Measurements from ENCODE around the gene CDH23. TPM values are rescaled to one million over a fixed set of nuclear protein-coding genes. Genes with fewer than 3 reads are reported as not detected.

CDH23 gene
- total and polyA plus RNA-seq, 2 donors (not counting 1 experiment from before 2014, with no cell fraction given) = 0.01 to 0.17 TPM

GRCh38 chr10:71688256-71688655 lies 291.5 kb downstream of the CDH23 start:
- no peak overlapping the region for H3K4me3 ChIP-seq (replicated peaks in 1 of 4; ENCODE audit: control extremely low read depth in 1 of 4, insufficient read depth in 1 of 4, low read depth in 3 of 4, low read length in 4 of 4)
- no peak for DNase-seq (ENCODE audit: low read depth in 2 of 2)
- H3K79me2 ChIP-seq (ENCODE audit: control insufficient read depth, insufficient read depth, low read length) = no peaks in the 10 kb centered on the region
- no peak overlapping the region for H3K9ac ChIP-seq (ENCODE audit: insufficient read depth, low read length)
- H3K27ac ChIP-seq (ENCODE audit: insufficient read depth, low read length) = no peak overlapping the region
- H3K27me3 ChIP-seq (ENCODE audit: control insufficient read depth, insufficient read depth, low read length) = no peaks in the 10 kb centered on the region
- TF ChIP-seq CTCF (conservative IDR thresholded peaks at IDR 0.05 in 1 of 2, IDR thresholded peaks at IDR 0.05 in 1 of 2; ENCODE audit: low read depth in 1 of 2, low read length in 2 of 2) (no peak), EZH2 (IDR thresholded peaks at IDR 0.05; ENCODE audit: low read length, missing control alignments) (no peak)
- H3K4me2 ChIP-seq (ENCODE audit: extremely low read depth, insufficient read depth, low read length) = no peak overlapping the region
- no peaks in the 10 kb centered on the region for H3K9me3 ChIP-seq (ENCODE audit: control insufficient read depth, insufficient read depth, low read depth, low read length)
- no peaks in the 10 kb centered on the region for H4K20me1 ChIP-seq (ENCODE audit: control insufficient read depth, extremely low read depth, insufficient read depth, low read length)
- H3K4me1 ChIP-seq (ENCODE audit: control insufficient read depth, extremely low read depth, insufficient read depth, low read length) = no peaks in the 10 kb centered on the region
- H3K36me3 ChIP-seq (ENCODE audit: control insufficient read depth, insufficient read depth, low read length) = no peaks in the 10 kb centered on the region
- H2AFZ ChIP-seq (ENCODE audit: low read length) = no peak overlapping the region

GRCh38 chr10:71690094-71690720 lies 293.5 kb downstream of the CDH23 start:
- H3K9ac ChIP-seq (ENCODE audit: insufficient read depth, low read length) = no peak overlapping the region
- H4K20me1 ChIP-seq (ENCODE audit: control insufficient read depth, extremely low read depth, insufficient read depth, low read length) = no peaks in the 10 kb centered on the region
- no peak for TF ChIP-seq EZH2 (IDR thresholded peaks at IDR 0.05; ENCODE audit: low read length, missing control alignments)
- TF ChIP-seq CTCF (conservative IDR thresholded peaks at IDR 0.05 in 1 of 2, IDR thresholded peaks at IDR 0.05 in 1 of 2; ENCODE audit: low read depth in 1 of 2, low read length in 2 of 2) = no peak
- H3K27ac ChIP-seq (ENCODE audit: insufficient read depth, low read length) = no peak overlapping the region
- DNase-seq (ENCODE audit: low read depth in 2 of 2) = no peak
- no peaks in the 10 kb centered on the region for H3K27me3 ChIP-seq (ENCODE audit: control insufficient read depth, insufficient read depth, low read length)
- no peaks in the 10 kb centered on the region for H3K4me1 ChIP-seq (ENCODE audit: control insufficient read depth, extremely low read depth, insufficient read depth, low read length)
- H3K9me3 ChIP-seq (ENCODE audit: control insufficient read depth, insufficient read depth, low read depth, low read length) = no peaks in the 10 kb centered on the region
- H3K79me2 ChIP-seq (ENCODE audit: control insufficient read depth, insufficient read depth, low read length) = no peaks in the 10 kb centered on the region
- H3K4me2 ChIP-seq (ENCODE audit: extremely low read depth, insufficient read depth, low read length) = no peak overlapping the region
- H3K36me3 ChIP-seq (ENCODE audit: control insufficient read depth, insufficient read depth, low read length) = no peaks in the 10 kb centered on the region
- H2AFZ ChIP-seq (ENCODE audit: low read length) = no peak overlapping the region
- H3K4me3 ChIP-seq (replicated peaks in 1 of 4; ENCODE audit: control extremely low read depth in 1 of 4, insufficient read depth in 1 of 4, low read depth in 3 of 4, low read length in 4 of 4) = no peak overlapping the region

- no peaks in the 10 kb centered on the region for H3K36me3 ChIP-seq (ENCODE audit: control insufficient read depth, insufficient read depth, low read length)
- H4K20me1 ChIP-seq (ENCODE audit: control insufficient read depth, extremely low read depth, insufficient read depth, low read length) = no peaks in the 10 kb centered on the region
- H3K9ac ChIP-seq (ENCODE audit: insufficient read depth, low read length) = no peak overlapping the region
- H2AFZ ChIP-seq (ENCODE audit: low read length) = no peak overlapping the region
- no peak for DNase-seq (ENCODE audit: low read depth in 2 of 2)
- no peaks in the 10 kb centered on the region for H3K27me3 ChIP-seq (ENCODE audit: control insufficient read depth, insufficient read depth, low read length)
- H3K27ac ChIP-seq (ENCODE audit: insufficient read depth, low read length) = no peak overlapping the region
- no peaks in the 10 kb centered on the region for H3K9me3 ChIP-seq (ENCODE audit: control insufficient read depth, insufficient read depth, low read depth, low read length)
- no peaks in the 10 kb centered on the region for H3K4me1 ChIP-seq (ENCODE audit: control insufficient read depth, extremely low read depth, insufficient read depth, low read length)
- H3K4me3 ChIP-seq (replicated peaks in 1 of 4; ENCODE audit: control extremely low read depth in 1 of 4, insufficient read depth in 1 of 4, low read depth in 3 of 4, low read length in 4 of 4) = no peak overlapping the region
- TF ChIP-seq EZH2 (IDR thresholded peaks at IDR 0.05; ENCODE audit: low read length, missing control alignments) = no peak
- no peak for TF ChIP-seq CTCF (conservative IDR thresholded peaks at IDR 0.05 in 1 of 2, IDR thresholded peaks at IDR 0.05 in 1 of 2; ENCODE audit: low read depth in 1 of 2, low read length in 2 of 2)
- H3K79me2 ChIP-seq (ENCODE audit: control insufficient read depth, insufficient read depth, low read length) = no peaks in the 10 kb centered on the region
- no peak overlapping the region for H3K4me2 ChIP-seq (ENCODE audit: extremely low read depth, insufficient read depth, low read length)
Measured at GRCh38 chr10:71691405-71691804, 294.7 kb downstream of the CDH23 start.

Data from fibroblast of lung (primary cell).